Amniotic stem cell (primary cell): Measurements from ENCODE around the gene HMMR.

Source experiments
- DNase-seq: peaks from one replicate; lab custom pipeline; 2025; lab: John Stamatoyannopoulos, UW

HMMR gene

GRCh38 chr5:163458778-163459385 lies 1.6 kb upstream of the HMMR start:
- no peak for DNase-seq

DNA sequence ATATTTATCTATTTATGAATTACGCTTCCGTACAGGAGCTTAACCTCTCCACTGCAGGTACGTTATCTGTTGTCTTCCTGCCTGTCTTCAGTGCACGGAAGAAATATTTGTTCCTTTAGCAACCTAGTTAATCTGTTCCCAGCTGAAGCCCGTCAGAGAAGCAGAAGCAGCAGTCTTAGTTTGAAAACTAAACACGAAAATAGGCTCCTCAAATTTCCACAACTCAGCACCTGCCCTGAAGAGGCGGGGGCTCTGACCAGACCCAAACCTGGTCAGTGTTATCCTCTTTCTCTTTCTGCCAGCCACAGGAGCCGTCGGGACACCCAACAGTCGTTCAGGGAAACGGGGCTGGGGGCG lies 992 bp upstream of the HMMR start:
- DNase-seq = no peak

DNA sequence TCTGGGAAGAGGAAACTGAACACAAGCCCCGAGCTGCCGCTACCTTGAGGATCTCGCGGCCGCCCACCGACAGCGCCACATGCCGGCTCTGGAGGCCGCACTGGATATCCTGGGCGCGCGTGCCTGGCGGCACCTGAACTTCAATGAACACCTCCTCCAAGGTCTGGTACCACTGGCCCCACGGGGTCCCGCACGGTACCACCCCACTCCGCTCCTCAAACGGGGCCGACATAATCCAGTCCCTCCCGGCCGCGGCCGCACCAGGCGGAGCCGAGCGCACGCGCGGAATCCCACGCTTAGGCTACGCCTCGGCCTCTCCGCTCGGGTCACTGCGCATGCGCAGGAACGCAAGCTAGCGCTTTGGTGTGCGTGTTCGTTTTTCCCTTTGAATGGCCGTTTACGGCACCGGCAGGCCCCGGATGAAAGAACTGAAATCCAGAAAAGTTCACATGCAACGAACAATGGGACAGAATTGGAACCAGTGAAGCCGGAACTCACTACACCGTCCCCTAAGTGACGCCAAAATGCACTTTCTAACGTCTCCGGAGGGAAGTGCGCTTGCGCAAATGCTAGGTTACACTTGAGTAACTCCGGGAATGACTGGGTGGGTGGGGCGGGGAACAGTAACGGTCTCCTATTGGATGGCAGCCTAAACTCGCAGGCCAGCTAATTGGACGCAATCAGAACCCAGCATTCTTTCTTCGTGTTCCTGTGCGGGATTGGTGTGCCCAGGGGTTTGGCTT lies 442 bp upstream of the HMMR start, which contains the start of gene NUDCD2:
NUDCD2 (minus strand) TSS at position 284 of the 743 bp plus-strand sequence; CDS start at position 232, 52 bp downstream.
- peak; percentile 95 for DNase-seq

DNA sequence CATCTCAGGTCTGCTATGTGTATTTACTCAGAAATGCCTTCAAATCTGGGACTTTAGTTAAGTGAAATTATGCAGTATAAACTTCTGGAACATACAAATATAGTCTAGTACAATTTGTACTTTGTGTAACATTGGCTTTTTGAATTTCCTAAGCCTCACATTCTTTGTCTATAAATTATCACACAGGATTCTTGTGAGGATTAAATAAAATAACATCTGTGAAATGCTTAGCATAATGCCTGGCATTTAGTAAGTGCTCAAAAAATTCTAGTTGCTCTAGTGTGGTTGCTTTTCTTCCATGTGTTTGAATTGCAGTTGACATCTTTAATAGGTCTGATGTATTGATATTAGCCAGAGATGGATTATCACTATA lies 2.6 kb downstream of the HMMR start:
- DNase-seq = no peak

DNA sequence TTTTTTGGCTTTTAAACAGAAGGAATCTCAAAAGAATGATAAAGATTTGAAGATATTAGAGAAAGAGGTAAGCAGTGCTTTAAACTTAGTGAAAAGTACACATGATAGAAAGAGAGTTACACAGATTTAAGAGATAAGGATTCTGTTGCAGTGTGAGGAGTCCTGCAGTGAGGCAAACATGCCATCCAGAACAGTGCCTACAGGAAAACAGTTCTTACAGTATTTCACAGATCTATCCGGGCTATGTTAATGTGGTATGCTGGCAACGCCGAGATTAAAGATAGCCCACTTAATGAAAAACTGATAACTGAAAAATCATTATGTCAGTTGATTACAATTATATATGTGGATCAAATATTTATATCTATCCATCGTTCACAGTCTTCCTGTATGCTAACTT lies 7.2 kb downstream of the HMMR start:
- DNase-seq = no peak

DNA sequence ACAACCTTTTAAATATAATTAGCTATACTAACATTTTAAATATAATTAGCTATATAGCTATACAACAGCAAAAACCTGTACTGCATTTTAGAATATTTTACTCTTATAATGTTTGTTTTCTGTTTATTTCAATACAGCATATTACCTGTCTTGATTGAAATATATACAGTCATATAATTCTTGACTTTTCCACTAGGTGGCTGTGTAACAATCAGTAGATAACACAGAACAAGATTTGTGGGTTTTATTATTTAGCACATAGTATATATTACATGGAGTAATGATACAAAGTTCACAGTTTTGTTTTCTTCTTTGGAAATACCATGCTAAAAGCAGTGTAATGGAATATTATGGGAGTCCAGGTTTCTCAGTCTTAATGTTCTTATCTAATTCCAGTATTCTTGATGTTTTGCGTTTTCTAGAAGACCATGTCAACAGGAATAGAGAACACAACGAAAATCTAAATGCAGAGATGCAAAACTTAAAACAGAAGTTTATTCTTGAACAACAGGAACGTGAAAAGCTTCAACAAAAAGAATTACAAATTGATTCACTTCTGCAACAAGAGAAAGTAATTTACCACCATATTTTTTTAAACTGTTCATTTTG lies 13.3 kb downstream of the HMMR start:
- no peak for DNase-seq

- DNase-seq = no peak
Measured at GRCh38 chr5:163475411-163475810, 15.0 kb downstream of the HMMR start.

- no peak for DNase-seq
Measured at GRCh38 chr5:163478126-163478981, 17.9 kb downstream of the HMMR start.

GRCh38 chr5:163478982-163479271 lies 18.5 kb downstream of the HMMR start:
- no peak for DNase-seq

DNA sequence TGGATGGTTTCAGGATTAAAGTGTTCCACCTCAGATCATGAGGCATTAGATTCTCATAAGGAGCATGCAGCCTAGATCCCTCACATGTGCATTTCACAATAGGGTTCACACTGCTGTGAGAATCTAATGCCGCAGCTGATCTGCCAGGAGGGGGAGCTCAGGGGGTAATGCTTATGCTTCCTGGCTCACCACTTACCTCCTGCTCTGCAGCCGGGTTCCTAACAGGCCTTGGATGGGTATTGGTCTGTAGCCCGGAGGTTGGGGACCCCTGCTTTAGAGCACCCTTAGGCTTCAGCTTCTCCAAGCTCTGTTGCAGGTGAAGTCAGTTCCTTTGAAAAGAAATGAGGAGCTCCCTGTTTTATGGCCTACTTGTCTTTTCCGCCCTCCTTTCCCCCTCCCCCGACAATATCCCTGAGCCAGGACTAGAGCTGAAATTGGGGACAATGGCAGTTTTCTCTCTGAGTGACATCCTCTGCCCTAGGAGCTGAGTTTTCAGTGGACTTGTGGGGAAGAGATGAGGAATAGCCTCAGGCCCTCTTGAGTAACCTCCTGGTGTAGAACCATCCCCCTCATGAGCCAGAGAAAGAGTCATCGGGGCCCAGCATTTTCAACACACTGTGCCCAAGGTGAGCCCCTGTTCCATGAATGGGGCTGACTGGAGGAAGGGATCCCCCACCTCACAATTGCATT lies 28.8 kb downstream of the HMMR start:
- no peak for DNase-seq

DNA sequence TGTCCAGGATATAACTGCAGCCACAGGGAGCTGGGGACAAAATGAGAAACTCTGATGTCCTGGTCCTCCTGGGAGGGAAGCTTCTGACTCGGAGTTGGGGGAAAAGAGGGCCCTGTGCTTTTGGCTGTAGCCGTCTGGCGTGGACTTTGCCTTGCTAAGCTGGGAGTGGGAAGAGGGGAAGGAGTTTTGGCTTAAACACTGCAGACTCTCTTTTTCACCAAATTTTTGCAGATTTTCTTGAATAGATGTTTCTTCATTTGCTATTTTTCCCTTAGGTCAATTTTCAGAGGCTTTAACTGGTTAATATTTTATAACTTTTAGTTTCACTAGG lies 29.3 kb downstream of the HMMR start:
- DNase-seq = no peak

DNA sequence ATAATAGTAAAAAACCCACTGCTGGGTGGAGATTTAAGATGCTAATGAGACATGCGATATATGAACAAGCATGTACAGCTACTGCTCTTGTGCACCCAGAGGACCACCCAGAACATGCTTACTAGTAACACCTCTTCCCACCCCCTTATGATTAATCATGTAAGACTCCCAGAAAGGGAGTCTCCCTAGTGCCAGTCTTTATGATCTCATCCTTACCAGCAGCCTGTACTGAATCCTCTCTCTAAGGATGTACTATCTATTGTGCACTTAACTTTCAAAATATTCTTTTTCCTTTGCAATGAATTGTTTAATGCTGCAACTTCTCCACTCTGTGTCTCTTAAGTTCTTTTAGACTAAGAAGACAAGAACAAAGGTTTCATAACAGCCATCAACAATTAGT lies 35.9 kb downstream of the HMMR start:
- DNase-seq = no peak

DNA sequence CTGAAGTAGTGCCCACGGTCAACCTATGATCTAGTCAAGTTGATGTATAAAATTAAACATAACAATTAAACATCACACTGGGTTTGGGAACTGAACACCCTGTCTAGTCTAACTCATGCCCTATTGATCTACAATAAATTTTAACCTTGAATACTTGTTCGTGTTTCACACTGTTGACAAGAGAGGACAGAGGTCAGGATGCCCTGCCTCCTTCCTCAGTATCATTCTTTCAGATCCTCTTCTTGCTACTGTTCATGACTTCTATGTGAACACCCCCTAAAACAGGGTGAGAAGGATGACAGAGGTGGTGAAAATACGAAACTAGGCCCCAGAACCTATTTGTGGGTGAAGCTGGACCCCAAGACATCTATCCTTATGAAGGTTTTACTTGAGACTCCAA lies 36.9 kb downstream of the HMMR start:
- no peak for DNase-seq

- DNase-seq = peak; percentile 33
Measured at GRCh38 chr5:163498886-163499285, 38.5 kb downstream of the HMMR start.

DNA sequence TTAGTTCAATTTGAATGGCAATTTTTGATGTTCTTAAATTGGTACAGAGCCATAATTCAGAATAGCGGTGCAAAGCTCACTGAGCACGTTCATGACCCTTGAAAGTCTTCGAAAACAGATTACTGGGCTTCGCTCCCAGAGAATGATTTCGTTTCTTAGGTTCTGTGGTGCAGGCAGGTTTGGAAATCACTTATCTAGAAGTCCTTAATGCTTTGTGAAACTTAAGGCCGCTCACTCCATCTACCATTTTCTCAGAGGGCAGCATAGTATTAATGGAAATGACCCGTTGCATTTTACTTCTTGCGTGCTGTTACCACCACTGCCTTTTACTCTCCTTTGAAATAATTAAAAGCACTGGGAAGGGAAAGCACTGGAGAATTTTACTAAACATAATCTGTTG lies 42.1 kb downstream of the HMMR start:
- no peak for DNase-seq

GRCh38 chr5:163503106-163504078 lies 43.0 kb downstream of the HMMR start:
- peak; percentile 39 for DNase-seq

DNA sequence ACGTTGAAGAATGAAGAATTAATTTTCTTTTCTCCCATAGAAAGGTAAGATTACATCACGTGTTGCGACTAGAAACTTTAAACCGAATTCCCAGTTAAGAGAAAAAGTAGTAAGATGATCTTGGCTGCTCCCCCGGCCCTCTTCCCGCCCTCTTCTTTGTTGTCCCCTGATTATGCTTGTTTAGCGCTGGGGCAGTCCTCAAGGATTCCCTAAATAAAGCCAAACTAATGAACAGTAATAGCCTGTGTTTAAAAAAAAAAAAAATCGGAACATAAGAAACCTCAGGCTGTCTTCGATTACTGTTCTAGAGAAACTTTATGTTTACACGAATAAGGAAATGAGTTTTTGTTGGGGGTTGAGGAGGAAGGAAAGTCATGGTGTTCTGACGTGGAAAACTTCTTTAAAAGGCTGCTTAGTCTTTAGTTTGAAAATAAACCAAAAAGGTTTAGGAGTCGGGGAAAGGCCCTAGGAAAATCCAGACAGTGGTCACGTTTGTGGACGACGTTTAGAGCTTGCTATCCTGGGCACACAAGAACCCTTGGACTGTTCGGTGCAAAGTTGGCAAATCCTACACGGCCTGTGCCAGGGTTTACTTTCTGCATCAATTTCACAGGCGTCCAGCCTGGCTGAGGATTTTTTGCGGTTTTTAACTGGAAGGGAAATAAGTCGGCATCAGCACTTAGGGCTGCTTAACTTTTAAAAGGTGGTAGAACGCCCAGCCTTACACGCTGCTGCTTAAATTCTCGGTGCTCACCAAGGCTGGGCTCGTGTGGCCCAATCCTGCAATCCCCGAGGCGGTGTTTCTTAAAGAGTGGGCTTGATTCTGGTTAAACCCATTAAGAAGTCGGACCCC lies 43.9 kb downstream of the HMMR start:
- peak; percentile 9 for DNase-seq

GRCh38 chr5:163505049-163505367 lies 44.6 kb downstream of the HMMR start:
- no peak for DNase-seq

DNA sequence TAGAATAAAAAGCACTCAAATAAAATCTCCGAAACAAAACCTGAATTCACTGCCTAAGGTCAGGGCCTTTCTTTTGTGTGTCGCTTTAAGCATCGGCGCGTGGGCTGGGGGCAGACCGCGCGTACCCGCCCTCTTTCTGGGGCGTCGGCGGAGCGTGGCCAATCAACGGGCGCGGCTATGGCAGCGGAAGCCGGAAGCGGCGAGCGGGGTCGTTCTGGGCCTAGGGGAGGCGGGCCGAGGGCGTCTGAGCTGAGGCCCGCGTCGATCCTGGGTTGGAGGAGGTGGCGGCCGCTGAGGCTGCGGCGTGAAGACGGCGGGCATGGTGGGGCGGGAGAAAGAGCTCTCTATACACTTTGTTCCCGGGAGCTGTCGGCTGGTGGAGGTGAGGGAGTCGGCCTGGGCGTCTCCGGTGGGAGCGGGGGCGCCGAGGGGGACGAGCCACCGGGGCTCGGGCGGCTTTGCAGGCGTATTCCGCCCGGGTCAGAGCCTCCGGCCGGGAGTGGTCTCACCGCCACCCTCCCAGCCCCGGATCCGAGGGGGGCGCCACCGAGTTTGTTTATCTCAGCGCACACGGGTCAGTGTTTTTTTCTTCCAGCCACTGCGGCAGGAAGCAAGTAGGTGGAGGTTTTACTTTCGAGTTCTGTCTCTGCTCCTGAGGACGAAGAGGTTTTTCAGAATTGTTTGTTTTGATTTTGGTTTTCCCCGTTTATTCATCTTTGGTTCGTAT lies 45.1 kb downstream of the HMMR start, which contains the start of gene MAT2B:
MAT2B (plus strand) TSS at position 252 of the 727 bp plus-strand sequence; CDS start at position 320, 68 bp downstream.
- DNase-seq = peak; percentile 89

GRCh38 chr5:163506095-163506457 lies 45.6 kb downstream of the HMMR start:
- DNase-seq = no peak
